ENCODE measurements around the gene BACH2.

The BACH2 gene

DNA sequence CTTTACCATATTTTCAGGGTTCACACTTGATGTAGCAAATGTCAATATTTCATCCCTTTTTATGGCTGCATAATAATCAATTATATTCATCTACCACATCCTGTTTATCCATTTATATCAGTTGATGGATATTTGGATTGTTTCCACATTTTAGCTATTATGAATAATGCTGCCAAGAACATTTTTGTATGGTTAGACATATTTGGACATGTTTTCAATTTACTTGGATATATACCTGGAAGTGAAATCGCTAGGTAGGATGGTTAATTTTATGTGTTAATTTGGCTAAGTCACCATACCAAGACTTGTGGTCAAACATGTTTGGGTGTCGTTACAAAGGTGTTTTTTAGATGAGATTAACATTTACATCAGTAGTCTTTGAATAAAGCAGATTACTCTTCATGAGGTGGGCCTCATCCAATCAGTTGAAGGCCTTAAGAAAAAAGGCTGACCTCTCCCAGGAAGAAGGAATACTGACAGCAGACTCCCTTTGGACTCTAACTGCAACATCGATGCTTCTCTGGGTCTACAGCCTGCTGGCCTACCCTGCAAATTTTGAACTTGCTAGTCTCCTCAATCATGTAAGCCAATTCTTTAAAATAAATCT, 196.5 kb downstream of the BACH2 start:
- no peak for DNase-seq (ENCODE audit: low read depth)
- TF ChIP-seq, protein P1, sequence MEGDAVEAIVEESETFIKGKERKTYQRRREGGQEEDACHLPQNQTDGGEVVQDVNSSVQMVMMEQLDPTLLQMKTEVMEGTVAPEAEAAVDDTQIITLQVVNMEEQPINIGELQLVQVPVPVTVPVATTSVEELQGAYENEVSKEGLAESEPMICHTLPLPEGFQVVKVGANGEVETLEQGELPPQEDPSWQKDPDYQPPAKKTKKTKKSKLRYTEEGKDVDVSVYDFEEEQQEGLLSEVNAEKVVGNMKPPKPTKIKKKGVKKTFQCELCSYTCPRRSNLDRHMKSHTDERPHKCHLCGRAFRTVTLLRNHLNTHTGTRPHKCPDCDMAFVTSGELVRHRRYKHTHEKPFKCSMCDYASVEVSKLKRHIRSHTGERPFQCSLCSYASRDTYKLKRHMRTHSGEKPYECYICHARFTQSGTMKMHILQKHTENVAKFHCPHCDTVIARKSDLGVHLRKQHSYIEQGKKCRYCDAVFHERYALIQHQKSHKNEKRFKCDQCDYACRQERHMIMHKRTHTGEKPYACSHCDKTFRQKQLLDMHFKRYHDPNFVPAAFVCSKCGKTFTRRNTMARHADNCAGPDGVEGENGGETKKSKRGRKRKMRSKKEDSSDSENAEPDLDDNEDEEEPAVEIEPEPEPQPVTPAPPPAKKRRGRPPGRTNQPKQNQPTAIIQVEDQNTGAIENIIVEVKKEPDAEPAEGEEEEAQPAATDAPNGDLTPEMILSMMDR (IDR thresholded peaks at IDR 0.05; ENCODE audit: low read depth, low read length, missing control alignments): no peak
- no peak overlapping the region for H3K4me3 ChIP-seq (ENCODE audit: low read depth, low read length)

DNA sequence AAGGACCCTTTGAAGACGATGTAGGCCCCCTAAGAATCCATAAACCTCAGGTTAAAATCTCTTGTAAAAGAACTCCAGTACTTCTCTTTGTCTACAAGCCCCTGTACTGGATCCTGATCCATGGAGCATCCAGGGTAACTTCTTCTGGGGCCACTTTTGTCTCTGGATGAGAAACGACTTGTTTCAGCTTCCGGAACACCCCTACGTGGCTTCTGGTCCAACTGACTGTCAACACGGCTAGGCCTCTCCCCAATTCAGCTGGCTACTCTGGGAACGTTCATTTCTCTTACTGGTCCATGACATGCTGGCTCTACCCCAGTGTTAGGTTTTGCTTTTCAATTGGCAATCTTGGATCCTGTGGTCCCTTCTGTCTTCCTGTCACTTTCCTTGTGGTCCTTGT, 198.0 kb downstream of the BACH2 start:
- H3K4me3 ChIP-seq (ENCODE audit: low read depth, low read length): no peak overlapping the region
- TF ChIP-seq, protein P1 (IDR thresholded peaks at IDR 0.05; ENCODE audit: low read depth, low read length, missing control alignments): no peak
- DNase-seq (ENCODE audit: low read depth): no peak

DNA sequence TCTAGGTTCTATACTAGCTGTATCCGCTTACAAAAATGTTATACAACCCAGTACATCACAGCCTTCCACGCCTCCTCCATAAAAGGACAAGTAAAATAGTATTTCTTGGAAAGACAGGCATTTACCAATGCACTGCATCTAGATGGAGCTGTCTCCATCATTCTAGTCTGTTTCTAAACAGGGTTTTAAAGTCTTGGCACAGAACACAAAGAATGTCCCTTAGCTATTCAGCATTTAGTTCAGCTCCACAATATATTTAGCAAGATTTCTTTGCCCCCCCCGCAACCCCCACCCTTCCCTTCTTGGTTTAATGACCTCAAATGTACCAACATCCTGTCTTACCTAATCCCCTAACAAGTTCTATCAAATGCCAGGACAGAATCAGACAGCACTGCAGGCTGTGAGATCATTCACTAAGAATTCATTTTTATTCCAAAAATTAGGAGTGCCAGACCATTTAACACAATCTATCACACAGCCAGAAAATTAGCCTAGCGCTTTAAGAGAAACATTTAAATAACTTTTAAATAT, 198.6 kb downstream of the BACH2 start:
- no peak for DNase-seq (ENCODE audit: low read depth)
- no peak overlapping the region for H3K4me3 ChIP-seq (ENCODE audit: low read depth, low read length)
- TF ChIP-seq, protein P1 (IDR thresholded peaks at IDR 0.05; ENCODE audit: low read depth, low read length, missing control alignments): no peak

DNA sequence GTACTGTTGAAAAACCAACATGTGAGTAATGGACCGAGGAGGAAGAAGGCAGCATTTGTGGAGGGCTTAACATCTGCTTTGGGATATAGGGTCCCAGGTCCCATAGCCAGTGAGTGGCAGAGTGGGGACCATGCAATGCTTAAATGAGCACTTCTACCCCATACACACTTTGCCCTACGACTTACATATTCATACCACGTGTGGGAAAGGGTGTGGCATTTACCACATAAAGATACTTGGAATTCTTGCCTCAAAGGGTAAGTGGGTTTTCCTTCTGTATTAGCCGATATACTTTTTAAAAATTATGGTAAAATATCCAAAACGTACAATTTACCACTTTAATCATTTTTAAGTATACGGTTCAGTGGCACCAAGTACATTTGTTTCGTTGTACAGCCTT, 199.3 kb downstream of the BACH2 start:
- DNase-seq (ENCODE audit: low read depth): no peak
- H3K4me3 ChIP-seq (ENCODE audit: low read depth, low read length): no peak overlapping the region
- TF ChIP-seq, protein P1 (IDR thresholded peaks at IDR 0.05; ENCODE audit: low read depth, low read length, missing control alignments): no peak

DNA sequence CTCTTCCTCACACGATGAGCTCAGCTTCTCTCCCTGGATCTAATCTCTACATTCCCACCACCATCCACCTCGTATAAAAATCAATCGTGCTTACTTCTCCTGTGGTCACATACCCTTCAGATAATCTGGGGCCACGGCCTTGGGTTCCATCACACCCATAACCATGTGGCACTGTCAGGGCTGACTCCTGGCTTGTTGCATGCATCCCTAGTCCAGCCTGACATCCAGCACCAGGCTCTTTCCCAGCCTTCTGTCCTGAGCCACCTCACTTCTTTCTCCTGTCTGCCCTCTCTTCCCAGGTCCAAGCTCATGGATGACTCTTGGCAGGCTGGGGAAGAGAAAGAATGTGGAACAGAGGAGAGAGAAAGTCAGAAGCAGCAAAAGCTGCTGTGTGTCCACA, 199.8 kb downstream of the BACH2 start:
- TF ChIP-seq, protein P1 (IDR thresholded peaks at IDR 0.05; ENCODE audit: low read depth, low read length, missing control alignments): no peak
- no peak for DNase-seq (ENCODE audit: low read depth)
- H3K4me3 ChIP-seq (ENCODE audit: low read depth, low read length): no peak overlapping the region

DNA sequence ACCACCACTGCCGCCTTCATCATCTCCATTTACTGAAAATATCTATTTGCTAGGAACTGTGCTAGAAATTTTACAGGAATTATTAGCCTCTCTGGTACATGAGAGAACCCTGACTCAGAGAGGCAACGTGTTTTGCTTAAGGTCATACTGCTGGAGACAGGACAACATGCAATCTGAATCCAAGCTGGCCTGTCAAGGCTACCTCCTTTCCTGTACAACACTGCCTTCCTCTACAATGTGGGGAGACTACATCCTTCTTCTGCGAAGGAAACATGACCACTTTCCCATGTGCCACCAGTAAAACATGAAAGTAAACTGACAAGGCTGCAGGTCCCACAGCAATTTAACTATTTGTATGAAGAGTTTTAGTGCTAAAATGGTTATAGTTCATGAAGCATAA, 200.9 kb downstream of the BACH2 start:
- TF ChIP-seq, protein P1 (IDR thresholded peaks at IDR 0.05; ENCODE audit: low read depth, low read length, missing control alignments): no peak
- H3K4me3 ChIP-seq (ENCODE audit: low read depth, low read length): no peak overlapping the region
- no peak for DNase-seq (ENCODE audit: low read depth)

DNA sequence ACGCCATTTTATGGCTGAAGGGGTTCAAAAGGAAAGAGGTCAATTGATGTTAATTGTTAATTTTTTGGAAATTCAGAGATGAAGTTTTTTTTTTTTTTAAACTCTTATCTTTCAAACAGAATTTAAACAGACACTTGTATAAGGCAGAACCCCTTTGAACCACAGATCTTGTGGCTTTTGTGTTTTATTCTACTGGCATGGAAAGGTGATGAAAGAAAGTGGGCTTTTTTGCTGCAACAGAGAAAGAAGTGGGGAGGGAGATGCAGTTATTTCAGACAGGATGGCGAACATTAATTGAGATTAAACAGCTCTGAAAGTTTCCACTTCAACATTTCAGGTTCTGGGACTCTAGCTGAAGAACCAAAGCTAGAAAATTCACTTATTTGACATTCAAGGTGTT, 201.5 kb downstream of the BACH2 start:
- no peak overlapping the region for H3K4me3 ChIP-seq (ENCODE audit: low read depth, low read length)
- DNase-seq (ENCODE audit: low read depth): no peak
- TF ChIP-seq, protein P1 (IDR thresholded peaks at IDR 0.05; ENCODE audit: low read depth, low read length, missing control alignments): no peak
